Transverse colon (tissue), 3 donors: ENCODE results near the gene IFNW1.
"Not testable (repeated sequence)": the region's sequence is repeated elsewhere in the genome, so short reads cannot be mapped to it uniquely, and the experiment has no call there.

Experiments
- CTCF ChIP-seq, 5 experiments: fragments of 200-600 bp in 3 of 5; fragments of 450-650 bp in 2 of 5; sonication (generic) in 3 of 5; IDR thresholded peaks; 1 replicate in 2 of 5; 2 replicates in 3 of 5; pipeline ENCODE4 v1.5.1; 2016 to 2017; ENCODE audit warnings: antibody characterized with exemption in 5 of 5, inconsistent platforms in 3 of 5, mild to moderate bottlenecking in 2 of 5, moderate library complexity in 1 of 5
- EP300 ChIP-seq: sonication (generic); formaldehyde crosslinking; IDR thresholded peaks from one replicate; pipeline ENCODE4 v1.6.1; 2017; ENCODE audit warnings: antibody characterized with exemption, low read depth

DNA sequence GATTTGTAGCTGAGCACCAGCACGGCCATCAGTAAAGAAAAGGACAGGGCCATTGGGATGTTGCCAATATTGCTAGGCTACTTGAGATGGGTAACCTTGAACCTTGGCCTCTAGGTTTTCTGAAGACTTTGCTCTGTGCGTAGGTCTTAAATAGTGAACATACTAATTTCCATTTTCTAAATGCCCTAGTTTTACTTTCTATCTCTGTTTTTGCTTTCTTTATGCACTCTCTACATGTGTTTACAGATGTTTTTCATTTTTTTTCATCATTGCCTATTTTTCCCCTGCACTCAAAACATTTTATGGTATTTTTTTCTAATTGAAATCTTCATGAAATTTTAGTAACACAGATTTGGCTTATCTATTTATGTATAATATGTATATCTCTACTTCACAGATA lies 24.9 kb upstream of the IFNW1 start, which contains the start of gene IFNA21:
- TF ChIP-seq CTCF (IDR thresholded peaks at IDR 0.05); EP300: not testable (repeated sequence)
